Lung (tissue), 12 donors: Measurements from ENCODE around the gene AKT1. TPM values are rescaled to one million over a fixed set of nuclear protein-coding genes. Genes with fewer than 3 reads are reported as not detected.

ENCODE experiments used
- ATAC-seq: fragments of 200-7000 bp; cut with Tn5 transposase; one replicate; pipeline ENCODE4 v1.9.1; 2020; ENCODE audit warnings: moderate number of reproducible peaks; ENCODE audit not compliant: insufficient read depth, low FRiP score
- DNase-seq, 3 donors: peaks; one replicate each; pipeline ENCODE4 v3.0.0-alpha.2; 2013 to 2017
- H3K27ac ChIP-seq, 2 donors: one replicate each; pipeline ENCODE4 v1.5.1; 2013; ENCODE audit warnings: mild to moderate bottlenecking in 2 of 2, moderate library complexity in 2 of 2, control low read depth in 1 of 2, inconsistent platforms in 1 of 2, low read depth in 1 of 2, low read length in 1 of 2
- H3K27me3 ChIP-seq, 3 donors: one replicate each; pipeline ENCODE4 v1.5.1; 2013; ENCODE audit warnings: low read length in 2 of 3; ENCODE audit not compliant: control insufficient read depth in 3 of 3, insufficient read depth in 3 of 3
- H3K36me3 ChIP-seq, 4 donors: one replicate each; pipeline ENCODE4 v1.5.1; 2013; ENCODE audit warnings: low read length in 4 of 4, mild to moderate bottlenecking in 1 of 4, moderate library complexity in 1 of 4; ENCODE audit not compliant: control insufficient read depth in 4 of 4, insufficient read depth in 4 of 4
- H3K4me1 ChIP-seq, 5 donors: one replicate each; pipeline ENCODE4 v1.5.1; 2013; ENCODE audit warnings: low read length in 5 of 5, mild to moderate bottlenecking in 2 of 5, moderate library complexity in 1 of 5; ENCODE audit not compliant: control insufficient read depth in 5 of 5, insufficient read depth in 5 of 5
- H3K4me3 ChIP-seq: one replicate; pipeline ENCODE4 v1.5.1; 2013; ENCODE audit warnings: mild to moderate bottlenecking, control low read depth, moderate library complexity
- H3K9ac ChIP-seq, 2 donors: one replicate each; pipeline ENCODE4 v1.5.1; 2013; ENCODE audit warnings: low read length in 2 of 2, control low read depth in 1 of 2; ENCODE audit not compliant: insufficient read depth in 1 of 2
- H3K9me3 ChIP-seq, 4 donors: one replicate each; pipeline ENCODE4 v1.5.1; 2013; ENCODE audit warnings: low read length in 3 of 4, mild to moderate bottlenecking in 1 of 4, moderate library complexity in 1 of 4; ENCODE audit not compliant: control insufficient read depth in 4 of 4, insufficient read depth in 3 of 4
- CTCF ChIP-seq: IDR thresholded peaks from 2 replicates; pipeline ENCODE4 v1.5.1; 2012; ENCODE audit warnings: mild to moderate bottlenecking; ENCODE audit errors: control extremely low read depth, extremely low read depth
- WGBS, 2 donors: extraction: QIAGEN DNeasy Blood & Tissue Kit; methylation state at CpG; one replicate each; pipeline ENCODE4 v1.1.7; 2013; 5-methylcytosine and 5-hydroxymethylcytosine counted together
- polyA plus RNA-seq, 2 donors: library from polyadenylated mRNA; stranded (reverse); fragments of 200-250 nt; gene quantifications; one replicate each; pipeline ENCODE4 v1.2.1, GENCODE V29; 2013
- total RNA-seq, 2 donors: library from RNA; depleted of rRNA in 1 of 2; stranded (reverse); fragments of >200 nt in 1 of 2; gene quantifications; one replicate each; pipeline ENCODE4 v1.2.1, GENCODE V29; 2014 to 2021
- donor health status: control.
- donor health status: control.
- donor health status: Bipolar disorder and iron deficiency.
- donor health status: healthy.
- donor health status: DM: yes; HTN: yes; CAD: no.

AKT1 gene
- total and polyA plus RNA-seq, 4 donors: 142 to 224 (median 160) TPM

DNA sequence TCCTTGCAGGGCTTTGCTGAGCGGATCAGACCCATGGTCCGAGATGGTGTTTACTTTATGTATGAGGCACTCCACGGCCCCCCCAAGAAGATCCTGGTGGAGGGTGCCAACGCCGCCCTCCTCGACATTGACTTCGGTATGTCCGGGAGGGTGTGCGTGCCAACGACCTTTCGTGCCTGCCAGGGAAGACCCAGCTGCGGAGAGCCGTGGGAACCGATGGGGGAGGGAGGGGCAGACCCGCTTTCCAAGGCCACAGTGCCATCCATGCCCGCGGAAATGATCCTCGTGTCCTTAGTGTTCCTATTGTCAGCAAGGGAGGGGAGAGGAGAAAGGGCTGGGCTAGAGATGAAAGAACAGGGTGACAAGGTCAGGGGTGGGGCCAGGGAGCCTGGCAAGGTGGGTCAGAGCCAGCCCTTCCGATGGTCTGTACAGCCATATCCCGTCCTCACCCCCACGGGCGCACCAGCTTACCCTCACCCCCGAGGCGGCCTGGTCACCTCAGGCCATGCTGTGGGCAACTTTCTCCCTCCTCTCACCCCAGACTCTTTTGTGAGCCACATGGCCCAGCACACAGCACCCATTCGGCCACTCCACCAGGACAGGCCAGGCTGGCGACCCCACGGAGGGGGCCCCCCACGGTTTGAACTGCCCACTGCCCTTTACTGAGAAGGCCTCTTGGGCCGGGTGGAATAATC is 54.3 kb downstream of the AKT1 start:
- Histone ChIP-seq H3K36me3 (peaks cover 0 to 4% (median 2%) of the 10 kb centered on the region in 4 donors), H3K4me3 (no peak overlapping the region), H3K27me3 (no peaks in the 10 kb centered on the region), H3K9ac (no peak overlapping the region), H3K4me1 (peaks cover 0 to 15% (median 7%) of the 10 kb centered on the region in 5 donors), H3K27ac (no peak overlapping the region), H3K9me3 (no peaks in the 10 kb centered on the region)
- DNase-seq (no peak), ATAC-seq (no peak)
- 91 to 92% methylated on average over 29 of the region's 29 CpGs for WGBS, 2 donors
- TF ChIP-seq CTCF: no peak

DNA sequence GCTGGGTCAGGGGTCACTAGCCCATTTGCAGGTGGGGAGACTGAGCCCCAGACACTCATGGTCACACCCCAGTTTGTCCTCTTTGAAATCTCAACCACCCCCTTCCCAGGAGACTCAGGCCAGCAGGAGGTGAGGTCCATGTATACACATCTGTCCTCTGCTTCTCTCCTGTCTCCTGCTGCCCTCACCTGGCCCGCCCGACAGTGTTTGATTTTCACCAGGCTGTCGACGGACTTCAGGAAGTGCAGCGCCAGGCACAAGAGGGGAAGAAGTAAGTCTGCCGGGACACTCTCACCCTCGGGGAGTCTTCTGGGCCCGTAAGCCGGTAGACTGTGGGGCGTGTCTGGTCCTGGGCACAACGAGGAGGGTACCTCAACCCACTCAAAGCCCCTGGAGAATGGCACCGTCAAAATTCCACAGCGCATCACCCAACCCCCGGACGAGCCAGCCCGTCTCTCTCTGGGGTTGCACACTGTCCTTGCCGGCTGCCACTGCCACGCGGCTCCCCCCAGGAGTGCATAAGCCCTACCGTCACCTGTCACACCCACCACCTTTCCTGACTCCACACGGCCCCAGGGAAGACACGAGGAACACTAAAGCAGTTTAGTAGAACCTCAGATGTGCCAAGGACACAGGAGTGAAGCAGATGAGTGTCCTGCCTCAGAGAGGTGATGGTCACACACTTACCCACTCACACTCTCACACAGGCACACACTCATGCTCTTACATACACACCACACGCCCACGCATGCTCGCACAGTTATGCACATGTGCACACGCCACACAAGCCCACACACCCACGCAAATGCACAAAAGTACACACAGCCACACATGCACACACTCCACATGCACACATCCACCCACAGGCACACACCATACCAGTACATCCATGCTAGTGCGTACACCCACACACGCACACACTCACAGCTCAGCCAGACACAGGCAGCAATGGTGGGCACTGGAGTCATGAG is 55.7 kb downstream of the AKT1 start:
- ATAC-seq (no peak), DNase-seq (no peak)
- Histone ChIP-seq H3K9ac (no peak overlapping the region), H3K36me3 (peaks cover 0 to 4% (median 1%) of the 10 kb centered on the region in 4 donors), H3K4me3 (no peak overlapping the region), H3K9me3 (no peaks in the 10 kb centered on the region), H3K4me1 (peaks cover 0 to 15% (median 8%) of the 10 kb centered on the region in 5 donors), H3K27me3 (no peaks in the 10 kb centered on the region), H3K27ac (no peak overlapping the region)
- 85 to 87% methylated on average over 29 of the region's 29 CpGs for WGBS, 2 donors
- no peak for TF ChIP-seq CTCF

GRCh38 chr14:104739026-104739425 is 56.5 kb downstream of the AKT1 start:
- H3K9ac ChIP-seq: no peak overlapping the region
- peaks cover 0 to 15% (median 8%) of the 10 kb centered on the region in 5 donors for H3K4me1 ChIP-seq
- peaks cover 0 to 4% (median 1%) of the 10 kb centered on the region in 4 donors for H3K36me3 ChIP-seq
- no peak for DNase-seq
- no peaks in the 10 kb centered on the region for H3K27me3 ChIP-seq
- no peak for TF ChIP-seq CTCF
- 97% methylated on average over 15 to 17 of the region's 17 CpGs for WGBS, 2 donors
- no peak overlapping the region for H3K27ac ChIP-seq
- no peak overlapping the region for H3K4me3 ChIP-seq
- no peaks in the 10 kb centered on the region for H3K9me3 ChIP-seq
- no peak for ATAC-seq
